HG02870 (cell line): ENCODE measurements around the gene SKOR2.

Experiments used
- ATAC-seq: cut with Tn5 transposase; IDR thresholded peaks from one replicate; pipeline ENCODE4 v1.9.1; 2021; ENCODE audit warnings: mild to moderate bottlenecking, moderate library complexity; ENCODE audit not compliant: unreplicated experiment

The SKOR2 gene

DNA sequence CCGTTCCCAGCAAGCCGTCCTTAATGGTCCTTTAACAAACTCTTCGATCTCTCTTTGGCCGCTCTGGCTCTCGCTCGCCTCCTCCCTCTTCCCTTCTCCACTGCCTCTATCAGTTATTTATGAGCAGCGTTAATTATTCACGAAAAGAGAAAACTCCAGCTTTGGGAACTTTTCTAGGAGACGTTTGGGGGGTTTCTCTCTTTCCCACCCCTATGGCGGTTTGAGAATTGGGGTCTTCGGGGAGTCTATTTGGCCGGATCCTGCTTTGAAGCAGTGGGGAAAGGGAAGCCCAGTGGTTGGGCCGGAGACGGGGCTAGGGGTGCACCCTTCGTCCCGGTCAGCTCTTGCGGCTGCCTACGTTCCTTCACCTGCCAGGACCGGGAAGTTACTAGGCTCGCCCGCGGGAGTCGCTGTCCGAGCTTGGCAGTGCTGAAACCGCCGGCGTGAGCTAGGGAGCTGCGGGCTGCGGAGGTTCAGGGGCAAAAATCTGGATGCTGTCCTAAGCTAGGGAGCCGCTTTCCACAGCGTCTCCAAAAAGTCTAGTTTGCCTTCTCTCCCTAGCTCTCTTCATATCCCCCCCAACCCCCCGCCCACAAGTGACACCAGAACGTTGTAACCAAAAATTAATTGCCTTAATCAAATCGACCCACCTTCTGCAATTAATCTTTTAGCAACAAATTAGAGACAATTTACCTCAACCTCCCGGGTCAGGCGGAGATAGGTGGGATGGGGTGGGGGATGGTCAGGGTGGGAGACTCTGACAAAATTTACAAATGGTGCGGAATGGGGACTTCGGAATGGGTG lies 8.9 kb upstream of the SKOR2 start:
- ATAC-seq = no peak

DNA sequence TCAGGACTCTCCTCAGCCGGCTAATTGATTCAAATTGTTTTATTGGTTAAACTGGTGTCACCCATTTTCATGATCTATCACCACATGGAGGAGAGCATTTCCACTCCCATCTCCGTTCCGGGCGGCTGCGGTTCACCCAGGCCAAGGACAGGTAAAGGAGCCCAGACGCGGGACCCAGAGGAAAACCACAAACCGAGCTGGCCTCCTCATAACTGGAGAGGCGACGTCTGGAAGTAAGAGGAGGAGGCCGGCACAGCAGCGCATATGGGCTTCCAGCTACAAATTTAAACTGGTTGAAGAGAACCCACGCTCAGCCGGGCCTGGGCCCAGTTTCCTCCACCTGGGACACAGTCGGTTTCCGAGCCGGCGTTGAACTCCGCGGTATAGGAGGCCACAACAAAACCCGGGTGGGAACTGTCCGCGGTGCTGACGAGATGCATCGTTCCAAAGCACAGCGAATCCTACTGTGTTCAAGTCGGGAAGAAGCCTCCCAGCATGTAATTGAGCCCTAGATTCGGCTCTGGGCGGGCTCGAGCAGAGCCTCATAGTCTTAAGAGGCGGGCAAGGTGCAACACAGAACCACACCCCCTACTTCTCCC lies 3.0 kb upstream of the SKOR2 start:
- ATAC-seq = no peak

DNA sequence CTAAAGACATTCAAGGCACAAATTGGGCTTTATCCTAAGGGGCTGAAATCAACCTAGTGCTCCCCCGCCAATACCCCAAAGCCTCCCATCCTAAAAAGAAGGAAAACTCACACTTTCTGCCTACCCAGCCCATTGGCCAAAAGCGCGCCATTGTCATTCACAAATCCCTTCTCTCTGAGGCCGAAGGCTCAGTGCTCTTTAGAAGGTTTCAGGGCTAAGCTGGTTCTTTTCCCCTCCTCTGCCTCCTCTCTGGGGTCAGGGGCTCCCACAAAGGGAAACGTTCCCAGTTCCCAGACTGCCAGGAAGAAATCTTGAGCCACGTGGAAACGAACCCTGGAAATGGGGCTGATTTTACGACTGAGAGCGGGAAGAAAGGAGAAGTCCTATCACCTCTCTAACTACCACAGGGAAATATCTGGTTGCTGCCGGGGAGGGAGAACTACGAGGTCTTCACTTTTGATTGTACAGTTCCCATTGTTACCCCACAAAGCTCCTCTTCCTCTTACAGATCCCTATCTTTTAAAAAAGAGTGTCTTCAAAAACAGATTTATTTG lies 1.7 kb upstream of the SKOR2 start:
- ATAC-seq = no peak

- no peak for ATAC-seq
Measured at GRCh38 chr18:47250391-47251046, 941 bp downstream of the SKOR2 start.

DNA sequence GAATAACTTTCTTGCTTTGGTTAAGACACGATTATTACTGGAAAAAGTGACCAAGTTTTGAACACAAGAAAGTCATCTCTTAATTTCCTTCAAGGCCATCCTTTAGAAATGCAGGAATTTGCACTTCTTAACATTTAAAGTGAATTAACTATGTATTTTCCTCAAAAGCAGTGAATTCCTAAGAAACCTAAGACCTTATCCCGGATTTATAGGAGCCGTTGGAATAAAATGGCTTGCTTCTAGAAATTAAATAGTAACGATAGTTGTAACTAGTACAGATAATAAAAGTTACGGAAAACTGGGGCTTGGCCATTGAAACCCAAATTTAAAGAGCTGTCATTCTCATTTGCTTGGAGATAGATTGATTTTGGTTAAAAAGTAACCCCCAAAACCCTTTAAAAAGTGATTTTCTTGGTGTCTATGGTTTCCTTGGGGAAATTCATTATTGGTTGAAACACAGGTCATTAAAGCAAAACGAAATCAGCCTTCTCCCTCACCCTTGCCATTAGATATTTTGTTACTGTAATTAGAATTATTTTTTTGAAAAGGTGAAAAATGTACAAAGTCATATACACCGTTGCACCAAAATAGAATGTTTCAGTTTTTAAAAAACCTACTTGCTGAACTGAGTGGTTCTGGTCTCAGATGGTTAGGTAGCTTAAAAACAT lies 2.0 kb downstream of the SKOR2 start:
- no peak for ATAC-seq

- no peak for ATAC-seq
Measured at GRCh38 chr18:47248604-47249313, 2.7 kb downstream of the SKOR2 start.

GRCh38 chr18:47248115-47248603 lies 3.3 kb downstream of the SKOR2 start:
- no peak for ATAC-seq

GRCh38 chr18:47247416-47248114 lies 3.9 kb downstream of the SKOR2 start:
- no peak for ATAC-seq

DNA sequence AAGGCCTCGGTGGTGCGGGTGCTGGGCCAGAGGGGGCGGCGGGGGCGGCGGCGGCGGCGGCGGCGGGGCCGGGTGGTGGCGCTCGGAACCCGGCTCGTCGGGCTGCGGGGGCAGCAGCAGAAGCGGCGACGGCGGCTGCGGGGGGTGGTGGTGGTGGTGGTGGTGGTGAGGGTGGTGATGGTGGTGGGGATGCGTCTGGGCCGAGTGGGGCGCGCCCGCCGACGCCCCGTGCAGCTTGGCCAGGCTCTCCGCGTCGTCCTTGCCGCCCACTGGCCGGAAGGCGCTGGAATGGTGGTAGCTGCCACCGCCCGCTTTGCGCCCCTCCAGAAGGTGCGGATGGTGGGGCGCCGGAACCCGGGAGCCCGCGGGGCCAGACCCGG lies 4.4 kb downstream of the SKOR2 start:
- ATAC-seq = no peak

DNA sequence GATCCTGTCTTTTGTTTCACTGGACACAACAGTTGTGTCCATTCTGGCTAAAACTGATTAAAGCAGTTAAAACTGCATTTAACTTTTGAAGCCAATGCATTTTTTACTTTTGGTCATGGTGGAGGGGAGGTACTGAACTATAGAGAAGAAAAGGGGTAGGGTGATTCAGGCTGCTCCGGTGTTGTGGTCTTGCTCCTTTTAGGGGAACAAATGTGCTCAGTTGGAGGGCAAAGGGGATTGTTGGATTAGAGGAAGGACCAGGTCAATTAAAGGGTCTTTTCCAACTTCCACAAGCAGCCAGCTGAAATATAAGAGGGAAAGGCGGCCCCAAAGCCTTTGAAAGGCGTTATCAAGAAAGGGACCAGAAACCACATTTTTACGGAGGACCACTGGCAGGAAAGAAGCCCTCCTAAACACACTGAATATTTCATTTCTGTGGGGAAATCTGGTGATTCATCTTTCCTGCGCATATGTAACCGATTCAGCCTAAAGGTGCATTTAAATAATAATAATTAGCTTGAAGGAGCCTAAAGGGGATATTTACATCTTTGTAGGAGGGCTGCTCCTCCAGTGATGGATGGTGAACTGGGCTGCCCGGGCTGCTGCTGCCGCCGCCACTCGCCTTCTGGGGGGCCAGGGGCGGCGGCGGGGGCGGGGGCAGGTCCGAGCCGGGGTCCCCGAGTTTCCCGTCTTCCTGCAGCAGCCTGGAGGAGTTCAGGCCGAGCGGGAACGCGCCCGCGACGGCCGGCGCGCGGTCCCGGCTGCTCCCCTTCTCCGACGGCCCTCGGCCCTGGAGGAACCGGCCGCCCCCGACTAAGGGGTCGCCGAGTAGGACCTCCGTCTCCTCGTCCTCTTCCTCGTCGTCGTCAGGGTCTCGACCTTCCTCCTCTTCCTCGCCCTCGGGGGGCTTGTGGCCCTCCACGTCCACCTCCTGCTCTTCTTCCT lies 5.2 kb downstream of the SKOR2 start:
- no peak for ATAC-seq

GRCh38 chr18:47244086-47244485 lies 7.4 kb downstream of the SKOR2 start:
- no peak for ATAC-seq

DNA sequence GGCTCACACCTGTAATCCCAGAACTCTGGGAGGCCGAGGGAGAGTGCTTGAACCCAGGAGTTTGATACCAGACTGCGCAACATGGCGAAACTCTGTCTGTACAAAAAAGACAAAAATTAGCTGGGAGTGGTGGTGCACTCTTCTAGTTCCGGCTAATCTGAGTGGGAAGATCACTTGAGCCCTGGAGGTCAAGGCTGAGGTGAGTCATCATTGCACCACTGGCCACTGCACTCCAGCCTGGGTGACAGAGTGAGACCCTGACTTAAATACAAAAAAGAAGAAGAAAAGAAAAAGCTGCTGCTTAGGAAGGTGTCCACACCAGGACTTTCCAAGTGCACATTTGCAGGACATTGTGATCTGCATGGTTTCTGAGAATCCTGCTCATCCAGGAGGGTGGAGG lies 16.4 kb downstream of the SKOR2 start:
- no peak for ATAC-seq

DNA sequence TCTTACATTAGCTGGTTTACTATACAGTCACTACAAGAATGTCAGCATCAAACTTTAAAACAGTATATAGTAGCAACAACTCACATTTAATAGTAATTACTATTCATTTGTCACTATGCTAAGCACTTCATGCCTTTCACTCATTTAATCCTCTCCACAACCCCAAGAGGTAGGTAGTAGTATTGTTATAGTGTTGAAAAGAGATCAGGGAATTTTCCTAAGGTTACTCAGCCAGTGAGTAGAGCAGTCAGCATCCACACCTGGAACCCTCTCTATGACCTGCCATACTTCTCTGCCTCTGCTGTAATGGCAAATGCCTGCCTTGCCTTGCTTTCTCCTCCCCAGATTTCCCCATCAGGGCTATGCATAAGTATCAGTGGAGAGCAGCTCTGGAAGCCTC lies 24.8 kb downstream of the SKOR2 start:
- ATAC-seq = no peak

DNA sequence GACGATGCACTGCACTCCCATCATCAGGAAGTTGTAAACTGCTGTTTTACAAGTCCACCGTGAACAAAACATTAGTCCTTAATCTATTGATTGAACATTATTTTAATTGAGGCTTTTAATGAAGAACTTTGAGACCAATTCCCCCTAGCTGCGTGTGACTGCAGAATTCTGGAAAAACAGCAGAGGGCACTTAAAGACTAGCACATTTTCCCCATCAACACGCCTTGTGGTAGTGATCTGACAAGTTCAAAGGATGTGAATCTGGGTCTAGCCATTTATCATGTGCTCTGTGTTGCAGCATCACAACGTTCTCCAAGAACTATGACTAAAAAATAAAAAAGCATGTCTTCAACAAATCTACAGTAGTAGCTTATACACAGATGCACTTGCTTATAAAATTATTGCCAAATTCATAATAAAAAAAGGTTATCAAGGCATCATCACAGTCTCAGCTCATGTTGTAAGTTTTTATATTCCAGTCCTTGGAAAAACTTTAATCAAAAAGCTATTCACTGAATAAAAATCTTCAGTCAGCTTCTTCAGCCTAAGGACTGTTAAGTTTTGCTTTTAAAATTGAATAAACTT lies 35.8 kb downstream of the SKOR2 start:
- no peak for ATAC-seq

GRCh38 chr18:47209171-47209570 lies 42.3 kb downstream of the SKOR2 start:
- ATAC-seq = no peak

- ATAC-seq = no peak
Measured at GRCh38 chr18:47206945-47207637, 44.4 kb downstream of the SKOR2 start.

GRCh38 chr18:47204908-47205522 lies 46.4 kb downstream of the SKOR2 start:
- ATAC-seq = no peak
